Airway epithelial cell (primary cell): ENCODE results near the gene PCDHB15. TPM values are rescaled to one million over a fixed set of nuclear protein-coding genes. Genes with fewer than 3 reads are reported as not detected.

Source experiments
- total RNA-seq: library from RNA; depleted of rRNA; stranded (reverse); fragments of >200 nt; gene quantifications from 2 replicates; pipeline ENCODE4 v1.2.3, GENCODE V29; 2015

PCDHB15 gene
- 0.07 and 0.28 TPM in 2 replicates for total RNA-seq

DNA sequence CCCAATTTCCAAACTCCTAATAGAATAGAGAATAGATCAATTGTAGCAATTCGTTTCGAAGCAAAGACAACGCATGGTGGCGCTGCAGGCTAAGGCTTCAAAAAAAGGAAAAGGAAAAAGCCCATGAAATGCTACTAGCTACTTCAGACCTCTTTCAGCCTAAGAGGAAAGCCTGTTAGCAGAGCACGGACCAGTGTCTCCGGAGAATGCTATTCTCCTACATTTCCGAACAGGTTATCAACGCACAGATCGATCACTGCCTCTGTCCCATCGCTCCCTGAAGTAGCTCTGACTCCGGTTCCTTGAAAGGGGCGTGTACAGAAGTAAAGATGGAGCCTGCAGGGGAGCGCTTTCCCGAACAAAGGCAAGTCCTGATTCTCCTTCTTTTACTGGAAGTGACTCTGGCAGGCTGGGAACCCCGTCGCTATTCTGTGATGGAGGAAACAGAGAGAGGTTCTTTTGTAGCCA lies at the start of gene PCDHB15:
PCDHB15 (plus strand) TSS at position 146 of the 468 bp plus-strand sequence; CDS start at position 330, 184 bp downstream.

DNA sequence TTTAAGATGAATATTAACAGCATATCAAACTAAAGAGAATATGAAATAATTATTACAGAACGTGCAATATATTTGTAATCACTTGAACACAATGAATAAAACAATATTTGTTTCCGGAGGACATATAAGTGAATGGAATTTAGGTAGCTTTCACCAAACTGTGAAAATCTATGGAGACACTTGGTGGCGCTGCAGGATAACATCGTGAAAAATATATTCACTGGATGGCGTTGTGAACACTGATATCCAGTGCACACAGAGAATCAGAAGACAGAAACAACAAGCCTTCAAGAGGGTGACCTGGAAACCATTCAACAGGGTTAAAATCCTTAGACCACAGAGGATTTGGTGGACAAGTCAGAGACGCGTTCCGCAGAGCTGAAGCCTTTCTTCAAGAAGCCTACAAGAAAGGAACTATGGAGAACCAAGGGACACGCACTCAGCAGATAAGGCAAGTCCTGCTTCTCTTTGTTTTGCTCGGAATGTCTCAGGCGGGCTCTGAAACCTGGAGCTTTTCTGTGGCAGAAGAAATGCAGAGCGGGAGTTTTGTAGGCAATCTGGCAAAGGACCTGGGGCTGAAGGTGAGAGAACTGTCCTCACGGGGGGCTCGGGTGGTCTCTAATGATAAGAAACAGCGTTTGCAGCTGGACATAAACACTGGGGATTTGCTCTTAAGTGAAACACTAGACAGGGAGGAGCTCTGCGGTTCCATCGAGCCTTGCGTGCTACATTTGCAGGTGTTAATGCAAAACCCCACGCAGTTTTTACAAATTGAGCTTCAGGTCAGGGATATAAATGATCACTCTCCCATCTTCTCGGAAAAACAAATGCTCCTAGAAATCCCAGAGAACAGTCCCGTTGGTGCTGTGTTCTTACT lies 45.6 kb upstream of the PCDHB15 start, which contains the start of gene PCDHB11:
PCDHB11 (plus strand) TSS at position 269 of the 877 bp plus-strand sequence; CDS start at position 417, 148 bp downstream.

DNA sequence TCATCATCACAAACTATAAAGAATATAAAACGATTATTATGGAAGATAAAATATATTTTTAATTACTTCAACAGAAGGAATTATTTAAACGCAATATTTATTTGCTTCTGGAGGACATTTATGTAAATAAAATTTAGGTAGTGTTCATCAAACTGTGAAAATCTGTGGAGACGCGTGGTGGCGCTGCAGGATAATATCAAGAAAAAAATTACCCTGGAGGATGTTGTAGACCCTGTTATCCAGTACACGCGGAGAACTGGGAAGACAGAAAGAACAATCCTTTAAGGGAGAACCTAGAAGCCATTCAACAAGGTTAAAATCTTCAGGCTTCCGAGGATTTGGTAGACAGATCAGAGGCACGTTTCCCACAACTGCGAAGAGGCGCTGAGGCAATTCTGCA lies 36.7 kb upstream of the PCDHB15 start, which contains the start of gene PCDHB12:
PCDHB12 (plus strand) TSS at position 242 of the 400 bp plus-strand sequence. CDS start 189 bp downstream, outside the sequence.

DNA sequence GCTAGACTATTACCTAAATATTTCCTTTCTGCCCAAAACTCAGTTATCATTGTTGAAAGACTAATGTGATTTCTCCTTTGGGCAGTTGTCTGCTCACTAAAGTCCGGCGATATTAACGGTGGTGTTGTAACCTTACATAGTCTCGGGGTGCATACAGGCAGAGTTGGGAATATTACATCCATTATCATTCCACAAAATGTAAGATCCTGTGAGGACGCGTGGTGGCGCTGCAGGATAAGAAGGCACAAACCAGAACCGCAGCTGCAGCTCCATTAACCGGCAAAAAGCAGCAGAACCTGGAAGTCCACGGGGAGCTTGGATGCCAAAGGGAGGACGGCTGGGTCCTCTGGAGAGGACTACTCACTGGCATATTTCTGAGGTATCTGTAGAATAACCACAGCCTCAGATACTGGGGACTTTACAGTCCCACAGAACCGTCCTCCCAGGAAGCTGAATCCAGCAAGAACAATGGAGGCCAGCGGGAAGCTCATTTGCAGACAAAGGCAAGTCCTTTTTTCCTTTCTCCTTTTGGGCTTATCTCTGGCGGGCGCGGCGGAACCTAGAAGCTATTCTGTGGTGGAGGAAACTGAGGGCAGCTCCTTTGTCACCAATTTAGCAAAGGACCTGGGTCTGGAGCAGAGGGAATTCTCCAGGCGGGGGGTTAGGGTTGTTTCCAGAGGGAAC lies 31.4 kb upstream of the PCDHB15 start, which contains the start of gene PCDHB13:
PCDHB13 (plus strand) TSS at position 264 of the 684 bp plus-strand sequence; CDS start at position 469, 205 bp downstream.

DNA sequence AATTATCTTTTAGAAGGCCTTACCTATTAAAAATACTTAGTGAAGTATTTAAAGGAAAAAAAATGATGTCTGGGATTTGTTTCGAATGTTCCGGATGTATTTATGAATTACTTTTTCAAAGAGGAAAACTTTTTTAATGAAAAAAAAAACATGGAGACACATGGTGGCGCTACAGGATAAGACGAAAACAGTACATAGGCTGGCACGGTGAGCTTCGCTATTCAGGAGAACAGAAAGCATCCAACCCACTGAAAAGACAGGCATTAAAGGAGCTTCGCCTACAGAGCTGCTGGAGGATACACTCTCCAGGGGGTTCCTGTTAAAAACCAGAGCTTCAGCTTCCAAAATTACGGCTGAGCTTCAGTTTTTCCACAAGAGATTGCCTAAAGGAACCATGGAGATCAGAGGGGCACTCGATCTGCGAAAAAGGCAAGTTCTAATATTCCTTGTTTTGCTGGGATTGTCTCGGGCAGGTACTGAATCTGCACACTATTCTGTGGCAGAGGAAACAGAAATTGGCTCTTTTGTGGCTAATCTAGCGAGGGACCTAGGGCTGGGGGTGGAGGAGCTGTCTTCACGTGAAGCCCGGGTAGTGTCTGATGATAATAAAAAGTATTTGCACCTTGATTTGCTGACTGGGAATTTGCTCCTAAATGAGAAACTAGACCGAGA lies 21.9 kb upstream of the PCDHB15 start, which contains the start of gene PCDHB14:
PCDHB14 (plus strand) TSS at position 232 of the 672 bp plus-strand sequence; CDS start at position 395, 163 bp downstream.

Other genes starting within 250 kb of the PCDHB15 start
- not detected in 2 replicates for gene PCDHB1, start 194.0 kb upstream of the PCDHB15 start, total RNA-seq
- gene PCDHB2, start 150.8 kb upstream of the PCDHB15 start, total RNA-seq = 0.14 TPM in 1 of 2 replicates, not detected in the other
- 0.05 TPM in 1 of 2 replicates, not detected in the other for gene PCDHB3, start 144.9 kb upstream of the PCDHB15 start, total RNA-seq
- gene PCDHB4, start 123.6 kb upstream of the PCDHB15 start, total RNA-seq = not detected in 2 replicates
- 0.63 TPM in 1 of 2 replicates, not detected in the other for gene PCDHB5, start 110.2 kb upstream of the PCDHB15 start, total RNA-seq
- 0.14 TPM in 1 of 2 replicates, not detected in the other for gene PCDHB6, start 95.3 kb upstream of the PCDHB15 start, total RNA-seq
- not detected in 2 replicates for gene PCDHB7, start 72.8 kb upstream of the PCDHB15 start, total RNA-seq
- gene PCDHB8, start 67.6 kb upstream of the PCDHB15 start, total RNA-seq = 0.07 TPM in 1 of 2 replicates, not detected in the other
- 0.07 and 0.14 TPM in 2 replicates for gene PCDHB16, start 63.0 kb upstream of the PCDHB15 start, total RNA-seq
- 0.07 TPM in 1 of 2 replicates, not detected in the other for gene PCDHB9, start 58.2 kb upstream of the PCDHB15 start, total RNA-seq
- 0.05 and 0.21 TPM in 2 replicates for gene PCDHB10, start 53.0 kb upstream of the PCDHB15 start, total RNA-seq
- gene PCDHB11, start 45.8 kb upstream of the PCDHB15 start, total RNA-seq = 0.09 TPM in 1 of 2 replicates, not detected in the other
- 0.05 and 0.07 TPM in 2 replicates for gene PCDHB12, start 36.7 kb upstream of the PCDHB15 start, total RNA-seq
- gene PCDHB13, start 31.5 kb upstream of the PCDHB15 start, total RNA-seq = 0.09 and 0.14 TPM in 2 replicates
- 0.21 and 0.65 TPM in 2 replicates for gene PCDHB14, start 22.1 kb upstream of the PCDHB15 start, total RNA-seq
- gene SLC25A2, start 58.7 kb downstream of the PCDHB15 start, total RNA-seq = not detected in 2 replicates
- 28.8 and 30.0 TPM in 2 replicates for gene TAF7, start 75.4 kb downstream of the PCDHB15 start, total RNA-seq
- 0.28 TPM in 1 of 2 replicates, not detected in the other for gene PCDHGA1, start 85.1 kb downstream of the PCDHB15 start, total RNA-seq
- gene PCDHGA2, start 93.4 kb downstream of the PCDHB15 start, total RNA-seq = 0.42 and 0.79 TPM in 2 replicates
- gene PCDHGA3, start 98.4 kb downstream of the PCDHB15 start, total RNA-seq = 0.14 and 0.21 TPM in 2 replicates
- gene PCDHGB1, start 104.7 kb downstream of the PCDHB15 start, total RNA-seq = 0.07 TPM in 1 of 2 replicates, not detected in the other
- 0.23 and 0.63 TPM in 2 replicates for gene PCDHGA4, start 109.6 kb downstream of the PCDHB15 start, total RNA-seq
- gene PCDHGB2, start 114.6 kb downstream of the PCDHB15 start, total RNA-seq = 0.42 TPM in 1 of 2 replicates, not detected in the other
- gene PCDHGA5, start 118.8 kb downstream of the PCDHB15 start, total RNA-seq = 0.05 and 0.07 TPM in 2 replicates
- gene PCDHGB3, start 124.8 kb downstream of the PCDHB15 start, total RNA-seq = 0.35 and 0.46 TPM in 2 replicates
- gene PCDHGA6, start 128.5 kb downstream of the PCDHB15 start, total RNA-seq = 0.37 and 0.63 TPM in 2 replicates
- gene PCDHGA7, start 137.3 kb downstream of the PCDHB15 start, total RNA-seq = 0.92 and 1.2 TPM in 2 replicates
- gene PCDHGB4, start 142.3 kb downstream of the PCDHB15 start, total RNA-seq = 2.2 and 3.0 TPM in 2 replicates
- gene PCDHGA8, start 147.2 kb downstream of the PCDHB15 start, total RNA-seq = 0.35 and 0.51 TPM in 2 replicates
- gene PCDHGB5, start 152.6 kb downstream of the PCDHB15 start, total RNA-seq = 6.1 and 7.2 TPM in 2 replicates
- gene PCDHGA9, start 157.4 kb downstream of the PCDHB15 start, total RNA-seq = 1.2 and 1.8 TPM in 2 replicates
- gene PCDHGB6, start 162.6 kb downstream of the PCDHB15 start, total RNA-seq = 1.1 and 1.5 TPM in 2 replicates
- 4.7 and 6.2 TPM in 2 replicates for gene PCDHGA10, start 167.6 kb downstream of the PCDHB15 start, total RNA-seq
- 3.2 and 4.1 TPM in 2 replicates for gene PCDHGB7, start 172.3 kb downstream of the PCDHB15 start, total RNA-seq
- gene PCDHGA11, start 175.7 kb downstream of the PCDHB15 start, total RNA-seq = 3.3 and 5.2 TPM in 2 replicates
- gene PCDHGA12, start 185.1 kb downstream of the PCDHB15 start, total RNA-seq = 4.7 and 5.6 TPM in 2 replicates
- 21.0 and 27.2 TPM in 2 replicates for gene PCDHGC3, start 230.6 kb downstream of the PCDHB15 start, total RNA-seq
- 0.05 and 0.21 TPM in 2 replicates for gene PCDHGC4, start 239.6 kb downstream of the PCDHB15 start, total RNA-seq
- gene PCDHGC5, start 243.7 kb downstream of the PCDHB15 start, total RNA-seq = 0.79 and 1.1 TPM in 2 replicates